ENCODE measurements around the gene LDHAL6A.

Gene LDHAL6A

GRCh38 chr11:18471995-18472394, 16.3 kb downstream of the LDHAL6A start:
- no peaks in the 10 kb centered on the region for H4K20me1 ChIP-seq (ENCODE audit: insufficient read depth, low read length)
- no peaks in the 10 kb centered on the region for H3K4me1 ChIP-seq (ENCODE audit: insufficient read depth, low read length, severe bottlenecking)

GRCh38 chr11:18472587-18472986, 16.9 kb downstream of the LDHAL6A start:
- Histone ChIP-seq H3K79me2 (ENCODE audit: insufficient read depth, low read length) (no peaks in the 10 kb centered on the region), H3F3A (ENCODE audit: insufficient read depth, low read length) (no peaks in the 10 kb centered on the region; the same call in 1 of the 2 replicates), H3K9me3 (ENCODE audit: low read length) (no peaks in the 10 kb centered on the region), H3K9ac (ENCODE audit: low read length) (no peak overlapping the region), H3K27me3 (ENCODE audit: insufficient read depth, low read length) (no peaks in the 10 kb centered on the region), H3K36me3 (ENCODE audit: insufficient read depth, low read length) (peaks cover 22% of the 10 kb centered on the region), H3K9me2 (ENCODE audit: low read depth, low read length) (no peaks in the 10 kb centered on the region), H2AFZ (ENCODE audit: low read length) (no peak overlapping the region), H3K4me2 (ENCODE audit: low read length) (no peak overlapping the region), H3K27ac (ENCODE audit: low read depth, low read length, poor library complexity, severe bottlenecking) (no peak overlapping the region), H4K20me1 (ENCODE audit: insufficient read depth, low read length) (no peaks in the 10 kb centered on the region), H3K4me1 (ENCODE audit: insufficient read depth, low read length, severe bottlenecking) (no peaks in the 10 kb centered on the region), H3K4me3 (ENCODE audit: low read depth, low read length, poor library complexity, severe bottlenecking) (no peak overlapping the region)
- TF ChIP-seq EZH2 (IDR thresholded peaks at IDR 0.05; ENCODE audit: borderline replicate concordance, low read length) (no peak), CTCF (IDR thresholded peaks at IDR 0.05; ENCODE audit: low read length) (no peak)

More at GRCh38 chr11:18471995-18472394, 16.3 kb downstream of the LDHAL6A start:
- peaks cover 17% of the 10 kb centered on the region for H3K36me3 ChIP-seq (ENCODE audit: insufficient read depth, low read length)
- H3K9me3 ChIP-seq (ENCODE audit: low read length), result no peaks in the 10 kb centered on the region
- H3K27me3 ChIP-seq (ENCODE audit: insufficient read depth, low read length), result no peaks in the 10 kb centered on the region
- H3K27ac ChIP-seq (ENCODE audit: low read depth, low read length, poor library complexity, severe bottlenecking), result no peak overlapping the region
- TF ChIP-seq CTCF (IDR thresholded peaks at IDR 0.05; ENCODE audit: low read length), result no peak
- TF ChIP-seq EZH2 (IDR thresholded peaks at IDR 0.05; ENCODE audit: borderline replicate concordance, low read length), result no peak
- no peaks in the 10 kb centered on the region for H3K79me2 ChIP-seq (ENCODE audit: insufficient read depth, low read length)
- no peak overlapping the region for H3K4me2 ChIP-seq (ENCODE audit: low read length)
- no peaks in the 10 kb centered on the region; the same call in 1 of the 2 replicates for H3F3A ChIP-seq (ENCODE audit: insufficient read depth, low read length)
- no peak overlapping the region for H3K4me3 ChIP-seq (ENCODE audit: low read depth, low read length, poor library complexity, severe bottlenecking)
- no peaks in the 10 kb centered on the region for H3K9me2 ChIP-seq (ENCODE audit: low read depth, low read length)
- H3K9ac ChIP-seq (ENCODE audit: low read length), result no peak overlapping the region
- no peak overlapping the region for H2AFZ ChIP-seq (ENCODE audit: low read length)

- H3K27me3 ChIP-seq (ENCODE audit: insufficient read depth, low read length), result no peaks in the 10 kb centered on the region
- H3K9me2 ChIP-seq (ENCODE audit: low read depth, low read length), result no peaks in the 10 kb centered on the region
- H3K79me2 ChIP-seq (ENCODE audit: insufficient read depth, low read length), result no peaks in the 10 kb centered on the region
- H3K27ac ChIP-seq (ENCODE audit: low read depth, low read length, poor library complexity, severe bottlenecking), result no peak overlapping the region
- TF ChIP-seq CTCF (IDR thresholded peaks at IDR 0.05; ENCODE audit: low read length) (no peak), EZH2 (IDR thresholded peaks at IDR 0.05; ENCODE audit: borderline replicate concordance, low read length) (no peak)
- no peak overlapping the region for H3K9ac ChIP-seq (ENCODE audit: low read length)
- no peak overlapping the region for H3K4me2 ChIP-seq (ENCODE audit: low read length)
- H3F3A ChIP-seq (ENCODE audit: insufficient read depth, low read length), result no peaks in the 10 kb centered on the region
- no peak overlapping the region for H2AFZ ChIP-seq (ENCODE audit: low read length)
- no peaks in the 10 kb centered on the region for H3K4me1 ChIP-seq (ENCODE audit: insufficient read depth, low read length, severe bottlenecking)
- H3K4me3 ChIP-seq (ENCODE audit: low read depth, low read length, poor library complexity, severe bottlenecking), result no peak overlapping the region
- H3K9me3 ChIP-seq (ENCODE audit: low read length), result no peaks in the 10 kb centered on the region
- peaks cover 84% of the 10 kb centered on the region for H3K36me3 ChIP-seq (ENCODE audit: insufficient read depth, low read length)
- H4K20me1 ChIP-seq (ENCODE audit: insufficient read depth, low read length), result no peaks in the 10 kb centered on the region
These were observed 23.4 kb downstream of the LDHAL6A start for GRCh38 chr11:18479063-18479462.

Data from OCI-LY1 (cell line).